Retinal pigment epithelial cell (primary cell): ENCODE data around the gene ZNF483.
"Not testable (repeated sequence)": the region's sequence is repeated elsewhere in the genome, so short reads cannot be mapped to it uniquely, and the experiment has no call there.

Experiments used
- DNase-seq: peaks from one replicate; pipeline ENCODE4 v3.0.0-alpha.2; 2010; ENCODE audit warnings: low read depth
- H3K4me3 ChIP-seq: 2 replicates; pipeline ENCODE4 v1.5.1; 2011; ENCODE audit warnings: mild to moderate bottlenecking, low read length, control low read depth, moderate library complexity
- CTCF ChIP-seq: conservative IDR thresholded peaks from 2 replicates; pipeline ENCODE4 v1.5.1; 2011; ENCODE audit warnings: low read depth, low read length, control low read depth, inconsistent platforms

Gene ZNF483

GRCh38 chr9:111613436-111614040 is 88.6 kb downstream of the ZNF483 start:
- no peak overlapping the region for H3K4me3 ChIP-seq
- TF ChIP-seq CTCF: no peak
- no peak for DNase-seq

- no peak for TF ChIP-seq CTCF
- no peak overlapping the region for H3K4me3 ChIP-seq
- no peak for DNase-seq
Observed at GRCh38 chr9:111615928-111616327, 90.9 kb downstream of the ZNF483 start.

- not testable (repeated sequence) for H3K4me3 ChIP-seq, DNase-seq
Observed at GRCh38 chr9:111617349-111617748, 92.4 kb downstream of the ZNF483 start.

GRCh38 chr9:111621895-111622480 is 97.0 kb downstream of the ZNF483 start:
- H3K4me3 ChIP-seq: no peak overlapping the region
- peak; percentile 82 for TF ChIP-seq CTCF
- no peak for DNase-seq

GRCh38 chr9:111622626-111623025 is 97.6 kb downstream of the ZNF483 start:
- no peak overlapping the region for H3K4me3 ChIP-seq
- no peak for TF ChIP-seq CTCF
- no peak for DNase-seq
